Hematopoietic multipotent progenitor cell treated with erythropoietin and hydrocortisone succinate and interleukin-3 and kit ligand, for 6 days (in vitro differentiated cells): ENCODE data around the gene TBC1D8.

Experiments
- DNase-seq: peaks from one replicate; pipeline ENCODE4 v3.0.0-alpha.2; 2015

The TBC1D8 gene

GRCh38 chr2:100972452-100972851 lies 178.7 kb downstream of the TBC1D8 start:
- DNase-seq: no peak

GRCh38 chr2:100971221-100971620 lies 180.0 kb downstream of the TBC1D8 start:
- no peak for DNase-seq

- no peak for DNase-seq
These were observed 181.2 kb downstream of the TBC1D8 start for GRCh38 chr2:100969998-100970397.

DNA sequence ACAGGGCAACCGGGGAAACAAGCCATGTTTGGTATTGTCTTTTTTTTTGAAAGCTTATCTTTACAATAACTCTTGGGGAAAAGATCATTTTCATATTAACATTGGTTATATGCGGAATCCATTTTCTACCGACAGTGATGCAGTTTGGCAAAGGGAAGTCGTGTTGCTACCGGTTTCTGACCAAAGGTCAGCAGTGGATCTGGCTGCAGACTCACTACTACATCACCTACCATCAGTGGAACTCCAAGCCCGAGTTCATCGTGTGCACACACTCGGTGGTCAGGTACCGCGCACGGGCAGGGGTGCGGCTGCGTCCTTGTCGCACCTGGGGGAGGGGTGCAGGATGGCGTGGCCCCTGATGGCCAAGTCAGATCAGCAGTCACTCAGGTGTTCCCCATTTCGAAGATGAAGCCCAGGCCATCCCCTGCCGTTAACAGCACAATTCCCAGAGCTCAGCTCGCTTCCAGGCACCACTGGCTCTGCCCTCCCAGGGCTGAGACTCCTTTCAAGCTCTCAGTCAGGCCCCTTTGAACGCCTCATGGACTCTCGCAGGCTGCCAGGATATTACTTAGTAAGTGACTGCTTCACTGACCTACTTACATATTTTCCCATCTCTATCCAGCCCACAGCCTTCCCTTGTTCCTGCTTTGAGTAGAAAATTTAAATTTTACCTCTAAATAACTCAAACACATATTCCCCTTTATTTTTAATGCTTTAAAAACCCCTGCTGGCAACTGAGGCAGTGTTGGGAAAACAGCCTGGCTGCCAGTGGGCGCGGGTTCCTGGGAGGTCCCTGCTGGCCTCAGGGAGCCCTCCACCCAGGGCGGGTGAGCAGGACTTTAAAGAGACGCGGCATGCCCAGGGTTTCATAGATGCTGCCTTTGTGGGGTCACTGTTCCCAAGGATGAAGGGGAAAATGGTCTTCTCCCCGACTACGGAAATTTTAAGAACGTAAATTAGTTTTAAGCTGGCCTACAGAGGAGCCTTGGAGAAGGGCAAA lies 182.7 kb downstream of the TBC1D8 start:
- no peak for DNase-seq

GRCh38 chr2:100967716-100968115 lies 183.5 kb downstream of the TBC1D8 start:
- DNase-seq: no peak

GRCh38 chr2:100965596-100965995 lies 185.6 kb downstream of the TBC1D8 start:
- no peak for DNase-seq

DNA sequence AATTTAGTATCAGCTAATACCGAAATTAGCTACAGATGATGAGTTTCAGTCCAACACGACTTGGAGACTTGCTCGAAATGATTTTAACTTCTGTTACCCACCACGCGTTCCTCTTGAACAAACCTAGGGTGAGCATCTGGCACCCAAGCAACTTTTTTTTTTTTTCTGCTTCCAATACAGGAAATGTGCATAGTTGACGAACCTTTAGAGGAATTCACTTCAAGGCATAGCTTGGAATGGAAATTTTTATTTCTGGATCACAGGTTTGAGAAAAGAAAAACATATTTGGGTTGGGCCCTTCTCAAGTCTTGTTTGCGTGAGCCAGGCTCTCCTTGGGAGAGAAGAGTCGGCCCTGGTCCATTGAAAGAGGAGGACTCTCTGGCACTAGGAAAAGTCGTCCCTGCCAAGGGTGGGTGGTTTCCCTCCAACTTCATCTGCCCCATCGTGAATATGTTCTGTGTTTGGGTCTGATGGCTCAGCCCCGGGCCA lies 186.5 kb downstream of the TBC1D8 start:
- no peak for DNase-seq

- DNase-seq: no peak
These were observed 187.0 kb downstream of the TBC1D8 start for GRCh38 chr2:100964222-100964621.

GRCh38 chr2:100963026-100963375 lies 188.2 kb downstream of the TBC1D8 start:
- DNase-seq: no peak

- DNase-seq: no peak
These were observed 188.7 kb downstream of the TBC1D8 start for GRCh38 chr2:100962366-100963025.

GRCh38 chr2:100960688-100961087 lies 190.5 kb downstream of the TBC1D8 start:
- DNase-seq: no peak

GRCh38 chr2:100959225-100959880 lies 191.8 kb downstream of the TBC1D8 start:
- DNase-seq: no peak

DNA sequence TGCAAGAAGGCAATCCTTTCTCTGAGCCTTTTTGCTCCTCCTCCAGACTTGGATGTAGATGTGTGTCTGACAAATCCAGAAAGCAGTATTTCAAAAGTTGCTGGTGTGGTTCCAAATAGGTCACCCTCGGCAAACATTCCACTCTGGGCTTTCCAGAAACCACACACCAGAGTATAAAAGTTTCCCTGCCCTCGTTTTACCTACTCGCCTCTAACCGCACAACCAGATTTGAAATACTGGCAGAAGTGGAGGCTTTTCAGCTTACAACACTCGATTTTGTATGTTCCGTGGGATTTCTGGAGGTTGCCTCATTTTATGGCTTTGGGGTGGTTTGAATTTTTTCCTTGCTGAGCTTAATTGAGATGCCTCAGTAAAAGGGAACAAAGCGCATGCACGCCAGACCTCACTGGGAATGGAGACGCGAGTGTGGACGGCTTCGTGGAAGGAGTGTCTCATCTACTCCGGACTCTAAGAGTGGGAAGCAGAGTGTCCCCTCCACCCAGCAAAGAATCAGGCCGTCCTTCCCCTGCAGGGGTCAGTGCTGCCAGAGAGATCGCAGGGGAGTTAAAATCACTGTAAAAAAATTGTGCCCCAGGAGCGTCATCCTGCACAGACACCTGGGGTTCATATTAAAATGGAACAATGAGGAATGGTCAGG lies 193.1 kb downstream of the TBC1D8 start:
- DNase-seq: no peak
